Measurements from ENCODE around the gene ABCC1.

Gene ABCC1

GRCh38 chr16:16124974-16125373 is 175.6 kb downstream of the ABCC1 start:
- H3K4me3 ChIP-seq (ENCODE audit: low read length): no peak overlapping the region
- no peak for TF ChIP-seq CTCF (conservative IDR thresholded peaks at IDR 0.05; ENCODE audit: low read length)
- DNase-seq (ENCODE audit: low read depth): no peak

GRCh38 chr16:16126896-16127295 is 177.5 kb downstream of the ABCC1 start:
- no peak for DNase-seq (ENCODE audit: low read depth)
- H3K4me3 ChIP-seq (ENCODE audit: low read length): no peak overlapping the region
- TF ChIP-seq CTCF (conservative IDR thresholded peaks at IDR 0.05; ENCODE audit: low read length): no peak

GRCh38 chr16:16127469-16128116 is 178.2 kb downstream of the ABCC1 start:
- peak; percentile 65 for DNase-seq (ENCODE audit: low read depth)
- peak; percentile 88 for TF ChIP-seq CTCF (conservative IDR thresholded peaks at IDR 0.05; ENCODE audit: low read length)
- no peak overlapping the region for H3K4me3 ChIP-seq (ENCODE audit: low read length)

- no peak overlapping the region for H3K4me3 ChIP-seq (ENCODE audit: low read length)
- TF ChIP-seq CTCF (conservative IDR thresholded peaks at IDR 0.05; ENCODE audit: low read length): no peak
- DNase-seq (ENCODE audit: low read depth): no peak
Observed at GRCh38 chr16:16131204-16131603, 181.8 kb downstream of the ABCC1 start.

GRCh38 chr16:16131659-16132058 is 182.2 kb downstream of the ABCC1 start:
- no peak for TF ChIP-seq CTCF (conservative IDR thresholded peaks at IDR 0.05; ENCODE audit: low read length)
- DNase-seq (ENCODE audit: low read depth): no peak
- H3K4me3 ChIP-seq (ENCODE audit: low read length): no peak overlapping the region

- no peak for TF ChIP-seq CTCF (conservative IDR thresholded peaks at IDR 0.05; ENCODE audit: low read length)
Observed at GRCh38 chr16:16133943-16134604, 184.7 kb downstream of the ABCC1 start.

GRCh38 chr16:16136588-16136987 is 187.2 kb downstream of the ABCC1 start:
- H3K4me3 ChIP-seq (ENCODE audit: low read length): no peak overlapping the region
- DNase-seq (ENCODE audit: low read depth): no peak
- no peak for TF ChIP-seq CTCF (conservative IDR thresholded peaks at IDR 0.05; ENCODE audit: low read length)

More at GRCh38 chr16:16133943-16134604, 184.7 kb downstream of the ABCC1 start:
- no peak for DNase-seq (ENCODE audit: low read depth)
- H3K4me3 ChIP-seq (ENCODE audit: low read length): no peak overlapping the region

Data from AG10803 (cell line).